Esophagus muscularis mucosa (tissue), 4 donors: ENCODE data around the gene GPC6. TPM values are rescaled to one million over a fixed set of nuclear protein-coding genes. Genes with fewer than 3 reads are reported as not detected.

Source experiments
- DNase-seq: peaks from one replicate; pipeline ENCODE4 v3.0.0-alpha.2; 2017; ENCODE audit errors: extremely low spot score
- H3K27ac ChIP-seq, 4 donors: fragments of 200-600 bp; sonication (generic); replicated peaks in 1 of 4; 1 replicate in 3 of 4; 2 replicates in 1 of 4; pipeline ENCODE4 v1.5.1; 2016 to 2019; ENCODE audit warnings: mild to moderate bottlenecking in 1 of 4
- H3K27me3 ChIP-seq, 4 donors: fragments of 200-600 bp; sonication (generic); one replicate each; pipeline versions ENCODE4 v1.5.1 to v1.6.0; 2016 to 2019
- H3K36me3 ChIP-seq, 4 donors: fragments of 200-600 bp; sonication (generic); one replicate each; pipeline ENCODE4 v1.5.1; 2016 to 2019
- H3K4me1 ChIP-seq, 4 donors: fragments of 200-600 bp; sonication (generic); one replicate each; pipeline ENCODE4 v1.5.1; 2016 to 2019
- H3K4me3 ChIP-seq, 4 donors: fragments of 200-600 bp; sonication (generic); 1 replicate in 2 of 4; 2 replicates in 2 of 4; pipeline ENCODE4 v1.5.1; 2016 to 2019; ENCODE audit warnings: mild to moderate bottlenecking in 4 of 4, moderate library complexity in 1 of 4
- H3K9me3 ChIP-seq, 4 donors: fragments of 200-600 bp; sonication (generic); 1 replicate in 3 of 4; 2 replicates in 1 of 4; pipeline ENCODE4 v1.5.1; 2016 to 2019
- CTCF ChIP-seq, 3 experiments: fragments of 200-600 bp in 2 of 3; fragments of 450-650 bp in 1 of 3; sonication (generic) in 2 of 3; IDR thresholded peaks; one replicate each; pipeline ENCODE4 v1.5.1; 2017 to 2019; ENCODE audit warnings: antibody characterized with exemption in 3 of 3, mild to moderate bottlenecking in 2 of 3, moderate library complexity in 1 of 3
- EP300 ChIP-seq: sonication (generic); formaldehyde crosslinking; IDR thresholded peaks from one replicate; pipeline ENCODE4 v1.6.1; 2017; ENCODE audit warnings: antibody characterized with exemption
- POLR2A ChIP-seq: fragments of 450-650 bp; IDR thresholded peaks from one replicate; pipeline ENCODE4 v1.6.1; 2017; ENCODE audit warnings: antibody characterized with exemption, moderate library complexity, mild to moderate bottlenecking, low read depth
- POLR2AphosphoS5 ChIP-seq, 2 donors: sonication (generic); formaldehyde crosslinking; IDR thresholded peaks; one replicate each; pipeline ENCODE4 v1.6.1; 2017; ENCODE audit warnings: antibody characterized with exemption in 2 of 2
- WGBS: methylation state at CpG from one replicate; pipeline ENCODE4 v1.1.5; 2018; 5-methylcytosine and 5-hydroxymethylcytosine counted together
- intact Hi-C: fragments of 100-400 bp; cut with DNase I; formaldehyde crosslinking; loops from one replicate; pipeline ENCODE4 v1.15.1; 2023
- total RNA-seq, 4 donors: library from RNA; depleted of rRNA; stranded (reverse); fragments of >200 nt; gene quantifications; one replicate each; pipeline versions ENCODE4 v1.1.0 to v1.2.1, GENCODE V29; 2016

The GPC6 gene
- total RNA-seq, 4 donors from 2014 or later, result 6.5 to 17.2 (median 13.5) TPM

- WGBS, result 87% methylated on average over 4 of the region's 4 CpGs
- no peak overlapping the region for H3K4me3 ChIP-seq
- H3K36me3 ChIP-seq, result no peaks in the 10 kb centered on the region
- TF ChIP-seq POLR2A (no peak), POLR2AphosphoS5 (IDR thresholded peaks at IDR 0.05) (no peak), EP300 (no peak), CTCF (IDR thresholded peaks at IDR 0.05) (no peak)
- H3K4me1 ChIP-seq, result no peaks in the 10 kb centered on the region
- H3K9me3 ChIP-seq, result no peaks in the 10 kb centered on the region
- intact Hi-C loops, result no loop called here
- H3K27ac ChIP-seq, result no peak overlapping the region
- H3K27me3 ChIP-seq, result no peaks in the 10 kb centered on the region
- no peak for DNase-seq
These were observed 837.2 kb downstream of the GPC6 start for GRCh38 chr13:94063848-94064247.

- H3K4me3 ChIP-seq, result no peak overlapping the region
- no peaks in the 10 kb centered on the region for H3K9me3 ChIP-seq
- H3K36me3 ChIP-seq, result no peaks in the 10 kb centered on the region
- intact Hi-C loops, result no loop called here
- H3K27me3 ChIP-seq, result no peaks in the 10 kb centered on the region
- DNase-seq, result no peak
- no peak overlapping the region for H3K27ac ChIP-seq
- WGBS, result 85% methylated on average over 1 of the region's 1 CpG
- no peaks in the 10 kb centered on the region for H3K4me1 ChIP-seq
- no peak for TF ChIP-seq POLR2A
- no peak for TF ChIP-seq POLR2AphosphoS5 (IDR thresholded peaks at IDR 0.05)
- no peak for TF ChIP-seq EP300
- TF ChIP-seq CTCF (IDR thresholded peaks at IDR 0.05), result no peak
These were observed 839.1 kb downstream of the GPC6 start for GRCh38 chr13:94065741-94066140.

GRCh38 chr13:94073007-94073744, 846.6 kb downstream of the GPC6 start:
- H3K27me3 ChIP-seq, result no peaks in the 10 kb centered on the region
- no peaks in the 10 kb centered on the region for H3K9me3 ChIP-seq
- no peaks in the 10 kb centered on the region for H3K36me3 ChIP-seq
- intact Hi-C loops, result no loop called here
- TF ChIP-seq POLR2AphosphoS5 (IDR thresholded peaks at IDR 0.05) (no peak), CTCF (IDR thresholded peaks at IDR 0.05) (no peak), POLR2A (no peak), EP300 (no peak)
- H3K4me3 ChIP-seq, result no peak overlapping the region
- WGBS, result 49% methylated on average over 4 of the region's 4 CpGs
- no peak for DNase-seq
- H3K4me1 ChIP-seq, result no peaks in the 10 kb centered on the region
- no peak overlapping the region for H3K27ac ChIP-seq

GRCh38 chr13:94079876-94080275, 853.3 kb downstream of the GPC6 start:
- intact Hi-C loops, result no loop called here
- Histone ChIP-seq H3K27me3 (no peaks in the 10 kb centered on the region), H3K36me3 (no peaks in the 10 kb centered on the region), H3K27ac (no peak overlapping the region), H3K4me3 (no peak overlapping the region), H3K9me3 (no peaks in the 10 kb centered on the region), H3K4me1 (no peaks in the 10 kb centered on the region)
- no peak for DNase-seq
- TF ChIP-seq CTCF (IDR thresholded peaks at IDR 0.05), result no peak
- TF ChIP-seq POLR2AphosphoS5 (IDR thresholded peaks at IDR 0.05), result no peak
- no peak for TF ChIP-seq POLR2A
- no peak for TF ChIP-seq EP300

- Histone ChIP-seq H3K27me3 (no peaks in the 10 kb centered on the region), H3K36me3 (no peaks in the 10 kb centered on the region), H3K4me3 (no peak overlapping the region), H3K4me1 (no peaks in the 10 kb centered on the region), H3K9me3 (no peaks in the 10 kb centered on the region), H3K27ac (no peak overlapping the region)
- TF ChIP-seq POLR2A (no peak), EP300 (no peak), POLR2AphosphoS5 (IDR thresholded peaks at IDR 0.05) (no peak), CTCF (IDR thresholded peaks at IDR 0.05) (no peak)
- intact Hi-C loops, result no loop called here
- WGBS, result 100% methylated on average over 1 of the region's 1 CpG
- no peak for DNase-seq
These were observed 853.9 kb downstream of the GPC6 start for GRCh38 chr13:94080527-94080926.
